Activated CD4-positive, alpha-beta T cell treated with anti-CD3 and anti-CD28 coated beads, Interleukin-2, amount 50 U/mL, for 48 hours (primary cell): ENCODE data around the gene SYCN.

Experiments
- DNase-seq, 2 experiments: peaks; one replicate each; pipeline ENCODE4 v3.0.0-alpha.2; 2020

Gene SYCN

GRCh38 chr19:39192846-39193245, 11.2 kb downstream of the SYCN start:
- no peak for DNase-seq

GRCh38 chr19:39190768-39191167, 13.3 kb downstream of the SYCN start:
- no peak for DNase-seq

GRCh38 chr19:39188960-39189359, 15.1 kb downstream of the SYCN start:
- DNase-seq = no peak

- no peak for DNase-seq
Measured at GRCh38 chr19:39187552-39187943, 16.5 kb downstream of the SYCN start.

- no peak for DNase-seq
Measured at GRCh38 chr19:39186391-39186790, 17.7 kb downstream of the SYCN start.

- no peak for DNase-seq
Measured at GRCh38 chr19:39183104-39183503, 21.0 kb downstream of the SYCN start.

GRCh38 chr19:39182174-39182505, 21.9 kb downstream of the SYCN start:
- no peak for DNase-seq

GRCh38 chr19:39181500-39182173, 22.4 kb downstream of the SYCN start:
- no peak for DNase-seq

- no peak for DNase-seq
Measured at GRCh38 chr19:39180749-39181148, 23.3 kb downstream of the SYCN start.

- DNase-seq = no peak
Measured at GRCh38 chr19:39179754-39180153, 24.3 kb downstream of the SYCN start.

GRCh38 chr19:39178296-39179006, 25.6 kb downstream of the SYCN start:
- DNase-seq = no peak

- DNase-seq = no peak
Measured at GRCh38 chr19:39177736-39178135, 26.3 kb downstream of the SYCN start.

- DNase-seq = no peak
Measured at GRCh38 chr19:39177110-39177699, 26.9 kb downstream of the SYCN start.

GRCh38 chr19:39175564-39175963, 28.5 kb downstream of the SYCN start:
- no peak for DNase-seq

- no peak for DNase-seq
Measured at GRCh38 chr19:39174558-39175544, 29.2 kb downstream of the SYCN start.

- no peak for DNase-seq
Measured at GRCh38 chr19:39174142-39174541, 29.9 kb downstream of the SYCN start.

- DNase-seq = no peak
Measured at GRCh38 chr19:39173502-39173991, 30.5 kb downstream of the SYCN start.

- no peak for DNase-seq
Measured at GRCh38 chr19:39172700-39173501, 31.2 kb downstream of the SYCN start.

- no peak for DNase-seq
Measured at GRCh38 chr19:39171479-39172465, 32.3 kb downstream of the SYCN start.

GRCh38 chr19:39170386-39171231, 33.5 kb downstream of the SYCN start:
- DNase-seq = no peak
